ENCODE measurements around the gene CD207.

The CD207 gene

GRCh38 chr2:70834106-70834505 is 1.5 kb downstream of the CD207 start:
- TF ChIP-seq GATA2 (IDR thresholded peaks at IDR 0.05; ENCODE audit: low read depth, low read length) (no peak), GATA3 (IDR thresholded peaks at IDR 0.05; ENCODE audit: low read depth, low read length) (no peak)

DNA sequence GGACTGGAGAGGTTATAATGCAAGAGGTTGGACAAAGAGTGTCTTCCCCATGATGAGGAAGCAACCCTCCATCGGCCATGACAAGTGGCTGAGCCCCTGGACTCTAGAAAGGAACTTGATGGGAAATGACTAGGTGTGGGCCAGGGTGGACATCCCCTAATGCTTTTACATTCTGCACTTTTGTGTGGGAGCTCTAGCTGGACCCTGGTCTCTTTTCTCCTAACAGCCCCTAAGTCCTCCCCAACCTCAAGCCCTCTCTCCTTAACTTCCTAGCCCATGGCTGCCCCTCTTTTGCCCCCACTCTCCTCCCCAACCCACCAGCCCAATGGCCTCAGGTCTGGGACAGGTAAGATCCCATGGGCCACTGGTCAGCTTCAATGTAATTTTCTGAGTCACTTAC is 2.4 kb downstream of the CD207 start:
- no peak for TF ChIP-seq GATA3 (IDR thresholded peaks at IDR 0.05; ENCODE audit: low read depth, low read length)
- no peak for TF ChIP-seq GATA2 (IDR thresholded peaks at IDR 0.05; ENCODE audit: low read depth, low read length)

- TF ChIP-seq GATA2 (IDR thresholded peaks at IDR 0.05; ENCODE audit: low read depth, low read length) (no peak), GATA3 (IDR thresholded peaks at IDR 0.05; ENCODE audit: low read depth, low read length) (no peak)
These were observed 3.2 kb downstream of the CD207 start for GRCh38 chr2:70832386-70832785.

DNA sequence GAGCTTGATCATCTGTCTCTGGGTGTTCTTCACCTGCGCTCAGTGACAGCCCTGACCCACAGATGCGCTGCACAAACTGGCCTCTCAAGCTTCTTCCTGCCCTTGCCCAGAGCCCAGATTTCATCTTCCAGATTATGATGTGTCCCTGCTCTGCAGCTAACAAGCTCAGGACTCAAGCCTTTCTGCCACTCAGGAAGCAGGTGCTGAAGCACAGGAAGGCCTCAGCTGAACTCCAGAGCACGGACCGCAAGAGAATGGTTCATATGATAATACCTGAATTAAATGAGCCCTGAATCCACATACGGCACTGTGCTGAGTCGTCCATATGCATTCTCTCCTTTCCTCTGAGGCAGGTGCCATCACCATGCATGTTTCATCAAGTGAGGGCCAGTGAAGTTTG is 3.8 kb downstream of the CD207 start:
- TF ChIP-seq GATA2 (IDR thresholded peaks at IDR 0.05; ENCODE audit: low read depth, low read length) (no peak), GATA3 (IDR thresholded peaks at IDR 0.05; ENCODE audit: low read depth, low read length) (no peak)

- TF ChIP-seq GATA2 (IDR thresholded peaks at IDR 0.05; ENCODE audit: low read depth, low read length): no peak
- TF ChIP-seq GATA3 (IDR thresholded peaks at IDR 0.05; ENCODE audit: low read depth, low read length): no peak
These were observed 5.2 kb downstream of the CD207 start for GRCh38 chr2:70830366-70830765.

- TF ChIP-seq GATA3 (IDR thresholded peaks at IDR 0.05; ENCODE audit: low read depth, low read length): no peak
- no peak for TF ChIP-seq GATA2 (IDR thresholded peaks at IDR 0.05; ENCODE audit: low read depth, low read length)
These were observed 5.7 kb downstream of the CD207 start for GRCh38 chr2:70829916-70830315.

- TF ChIP-seq GATA3 (IDR thresholded peaks at IDR 0.05; ENCODE audit: low read depth, low read length) (no peak), GATA2 (IDR thresholded peaks at IDR 0.05; ENCODE audit: low read depth, low read length) (no peak)
These were observed 6.4 kb downstream of the CD207 start for GRCh38 chr2:70828914-70829824.

GRCh38 chr2:70828115-70828514 is 7.5 kb downstream of the CD207 start:
- TF ChIP-seq GATA3 (IDR thresholded peaks at IDR 0.05; ENCODE audit: low read depth, low read length) (no peak), GATA2 (IDR thresholded peaks at IDR 0.05; ENCODE audit: low read depth, low read length) (no peak)

DNA sequence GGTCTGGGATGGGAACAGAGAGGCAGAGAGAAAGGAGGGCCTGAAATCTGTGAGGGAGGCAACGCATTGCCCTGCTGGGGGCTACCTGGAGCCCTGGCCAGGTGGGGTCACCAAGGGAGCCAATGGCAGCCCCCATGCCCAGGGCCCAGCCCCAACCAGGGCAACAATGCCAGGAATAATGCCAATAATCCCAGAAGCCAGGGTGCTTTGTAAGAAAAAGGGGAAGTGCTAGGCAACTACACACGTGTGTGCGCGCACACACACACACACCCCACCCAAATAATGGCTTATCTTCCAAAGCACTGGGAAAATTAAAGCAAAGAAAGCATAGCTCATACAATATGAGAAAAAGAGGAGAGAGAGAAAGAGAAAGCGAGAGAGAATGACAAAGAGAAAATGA is 8.2 kb downstream of the CD207 start:
- no peak for TF ChIP-seq GATA2 (IDR thresholded peaks at IDR 0.05; ENCODE audit: low read depth, low read length)
- no peak for TF ChIP-seq GATA3 (IDR thresholded peaks at IDR 0.05; ENCODE audit: low read depth, low read length)

DNA sequence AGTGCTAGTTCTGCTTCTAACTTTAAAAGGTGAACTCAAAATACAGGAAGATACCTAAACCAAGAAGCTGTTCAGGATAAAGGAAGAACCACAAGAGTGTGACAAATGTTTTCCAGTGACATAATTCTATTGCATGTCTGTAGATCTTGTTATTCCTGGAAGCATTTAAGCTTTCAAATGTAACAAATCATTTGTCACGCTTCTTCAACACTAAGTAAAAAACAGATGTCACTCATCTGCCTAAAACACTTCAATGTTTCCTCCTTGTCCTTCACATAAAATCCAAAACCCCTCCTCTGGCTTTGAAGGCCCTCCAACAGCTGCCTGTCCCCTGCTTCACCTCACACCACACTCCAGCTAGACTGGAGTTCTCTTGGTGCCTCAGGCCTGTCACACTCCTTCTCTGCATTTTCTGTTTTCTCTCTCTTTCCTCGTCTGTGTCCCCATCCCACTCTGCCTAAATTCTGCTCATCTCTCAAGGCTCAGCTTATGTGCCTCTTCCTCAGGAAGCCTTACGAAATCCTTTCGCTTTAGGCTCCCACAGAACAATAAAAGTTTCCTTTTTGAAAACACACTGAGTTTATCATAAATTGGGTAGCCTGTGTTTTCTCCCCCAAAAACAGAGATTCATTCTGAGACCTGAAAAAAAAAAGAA is 8.8 kb downstream of the CD207 start:
- no peak for TF ChIP-seq GATA3 (IDR thresholded peaks at IDR 0.05; ENCODE audit: low read depth, low read length)
- no peak for TF ChIP-seq GATA2 (IDR thresholded peaks at IDR 0.05; ENCODE audit: low read depth, low read length)

DNA sequence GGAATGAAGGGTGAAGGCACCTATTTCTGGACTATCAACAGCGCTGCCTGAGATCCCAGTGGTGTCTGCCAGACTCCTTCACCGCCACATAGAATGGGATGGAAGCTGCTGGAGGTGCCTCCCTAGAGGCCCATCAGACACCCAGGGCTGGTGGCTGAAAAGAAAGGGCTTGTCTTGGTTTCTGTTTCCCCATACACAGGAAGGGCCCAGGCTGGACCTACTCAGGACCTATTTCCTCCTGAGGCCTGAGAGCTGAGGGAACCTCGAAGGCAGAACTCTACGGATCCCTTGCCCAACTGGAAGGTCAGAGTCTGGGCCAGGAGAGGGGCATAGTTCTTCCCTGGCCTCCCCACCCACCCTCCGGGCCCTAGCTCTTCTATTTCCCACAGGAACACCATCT is 12.4 kb downstream of the CD207 start:
- no peak for TF ChIP-seq GATA3 (IDR thresholded peaks at IDR 0.05; ENCODE audit: low read depth, low read length)

DNA sequence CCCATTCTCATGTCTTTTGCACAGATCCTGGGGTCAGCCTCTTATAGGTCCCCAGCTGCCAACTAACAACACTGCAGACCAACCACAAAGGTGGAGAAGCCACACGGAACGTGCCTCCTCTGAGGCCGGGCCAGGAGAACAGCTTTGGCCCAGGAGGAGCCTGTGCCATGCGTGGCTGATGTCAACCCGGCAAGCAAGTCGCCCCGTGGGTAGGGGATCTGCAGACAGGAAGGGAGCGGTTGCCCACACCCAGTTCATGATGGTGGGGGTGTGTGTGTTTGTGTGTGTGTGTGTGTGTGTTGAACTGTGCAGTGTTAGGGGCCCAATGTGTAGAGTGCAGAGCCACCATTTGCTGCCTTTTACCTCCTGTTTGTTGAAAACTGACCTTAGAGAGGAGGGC is 12.8 kb downstream of the CD207 start:
- TF ChIP-seq GATA3 (IDR thresholded peaks at IDR 0.05; ENCODE audit: low read depth, low read length) (no peak), GATA2 (IDR thresholded peaks at IDR 0.05; ENCODE audit: low read depth, low read length) (no peak)

- no peak for TF ChIP-seq GATA3 (IDR thresholded peaks at IDR 0.05; ENCODE audit: low read depth, low read length)
- no peak for TF ChIP-seq GATA2 (IDR thresholded peaks at IDR 0.05; ENCODE audit: low read depth, low read length)
These were observed 15.1 kb downstream of the CD207 start, which contains the start of gene CLEC4F for GRCh38 chr2:70820499-70820898. Gene CLEC4F, minus strand, starts transcription at chr2:70820599. Its CDS starts 76 bp downstream, at chr2:70820523.

GRCh38 chr2:70817284-70817954 is 18.2 kb downstream of the CD207 start:
- TF ChIP-seq GATA3 (IDR thresholded peaks at IDR 0.05; ENCODE audit: low read depth, low read length) (no peak), GATA2 (IDR thresholded peaks at IDR 0.05; ENCODE audit: low read depth, low read length) (no peak)
